HG02870 (cell line): ENCODE results near the gene TMEM18.
"Not testable (repeated sequence)": the region's sequence is repeated elsewhere in the genome, so short reads cannot be mapped to it uniquely, and the experiment has no call there.

ENCODE experiments used
- ATAC-seq: cut with Tn5 transposase; IDR thresholded peaks from one replicate; pipeline ENCODE4 v1.9.1; 2021; ENCODE audit warnings: mild to moderate bottlenecking, moderate library complexity; ENCODE audit not compliant: unreplicated experiment

The TMEM18 gene

DNA sequence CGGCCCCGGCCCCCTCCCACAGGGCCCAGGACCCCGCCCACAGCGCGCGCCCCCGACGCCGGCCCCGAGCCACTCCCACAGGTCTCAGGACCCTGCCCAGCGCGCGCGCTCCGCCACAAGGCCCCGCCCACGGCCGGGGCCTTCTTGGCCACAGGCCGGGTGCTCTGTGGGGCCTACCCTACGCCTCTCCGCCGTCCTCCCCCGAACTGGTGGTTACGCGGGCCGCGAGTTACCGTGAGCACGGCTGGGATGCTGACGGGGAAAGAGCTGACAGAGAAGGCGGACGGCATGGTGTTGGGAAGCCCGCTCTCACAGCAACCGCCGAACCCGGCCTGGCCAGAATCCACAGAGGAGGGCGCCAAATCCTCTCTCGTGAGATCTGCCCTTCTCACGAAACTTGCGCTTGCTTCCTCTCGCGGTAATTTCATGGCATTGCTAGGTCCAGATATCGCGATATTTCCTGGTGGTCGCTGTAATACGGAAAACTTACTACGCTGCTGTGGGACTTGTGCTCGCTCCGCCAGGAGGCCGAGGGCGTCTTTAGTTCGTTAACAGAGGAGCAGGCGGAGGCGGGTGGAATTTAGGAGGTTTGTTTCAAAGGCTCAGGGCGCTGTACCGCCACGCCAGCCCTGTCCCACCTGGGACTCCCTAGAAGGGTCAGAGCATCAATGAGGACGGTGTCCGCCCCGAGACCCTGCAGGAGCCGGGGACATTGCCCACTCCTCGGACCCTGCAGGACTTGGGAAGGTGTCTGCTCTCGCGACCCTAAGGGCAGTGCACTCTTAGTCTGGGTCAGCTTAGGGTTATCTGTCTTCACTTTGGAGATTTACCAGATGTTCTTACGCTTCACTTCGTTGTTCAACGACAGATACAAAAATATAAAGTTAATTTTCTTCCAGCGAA is at the start of gene TMEM18:
Gene TMEM18 (minus strand): TSS at position 351 of the 903 bp plus-strand sequence. CDS start 61 bp downstream, at position 290.
- peak; percentile 55 for ATAC-seq

DNA sequence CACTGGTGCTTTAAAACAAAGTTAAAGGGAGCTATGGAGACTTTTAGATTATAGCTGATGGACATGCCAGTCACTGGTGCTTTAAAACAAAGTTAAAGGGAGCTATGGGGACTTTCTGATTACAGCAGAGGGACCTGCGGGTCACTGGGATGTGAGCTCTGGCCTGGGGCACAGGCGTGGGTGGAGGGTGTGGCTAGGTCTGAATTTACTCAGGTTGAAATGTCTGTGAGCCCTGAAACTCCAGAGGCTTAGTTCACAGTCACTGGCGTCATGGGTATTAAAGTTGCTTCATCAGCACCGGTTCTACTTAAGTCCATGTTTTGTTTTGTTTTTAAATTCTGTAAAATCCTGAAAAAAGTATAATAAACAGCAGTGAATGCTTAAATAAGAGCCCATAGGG is 49.0 kb upstream of the TMEM18 start:
- peak; percentile 82 for ATAC-seq

DNA sequence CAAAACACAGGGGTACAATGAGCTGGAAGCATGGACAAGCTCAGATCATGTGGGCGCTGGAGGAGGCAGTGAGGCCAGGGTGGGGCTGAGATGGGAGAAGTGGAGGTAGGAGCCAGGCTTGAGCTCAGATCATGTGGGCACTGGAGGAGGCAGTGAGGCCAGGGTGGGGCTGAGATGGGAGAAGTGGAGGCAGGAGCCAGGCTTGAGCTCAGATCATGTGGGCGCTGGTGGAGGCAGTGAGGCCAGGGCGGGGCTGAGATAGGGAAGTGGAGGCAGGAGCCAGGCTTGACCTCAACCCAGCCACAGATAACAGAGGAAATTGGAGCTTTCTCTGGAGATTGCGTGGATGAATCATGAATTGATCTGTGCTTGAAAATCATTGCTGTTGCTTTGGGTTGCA is 48.3 kb upstream of the TMEM18 start:
- no peak for ATAC-seq

DNA sequence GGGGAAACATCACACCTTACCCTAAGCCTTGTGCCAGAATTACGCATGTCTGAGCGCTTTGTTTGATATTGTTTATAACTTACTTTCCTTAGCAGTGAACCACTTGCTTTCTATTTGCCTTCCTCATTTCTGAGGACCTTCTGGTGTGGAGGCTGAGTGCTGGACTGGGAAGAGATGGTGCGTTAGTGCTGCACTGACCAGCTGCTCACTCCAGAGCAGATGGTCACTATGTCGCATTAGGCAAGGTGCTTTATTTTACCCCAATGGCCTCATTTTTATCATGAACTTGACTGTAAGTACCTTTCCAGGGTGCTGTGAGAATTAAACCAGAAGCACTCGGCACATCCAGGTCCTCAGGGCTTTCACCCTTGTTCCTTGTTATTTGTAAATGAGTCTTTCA is 46.6 kb upstream of the TMEM18 start:
- ATAC-seq: no peak

DNA sequence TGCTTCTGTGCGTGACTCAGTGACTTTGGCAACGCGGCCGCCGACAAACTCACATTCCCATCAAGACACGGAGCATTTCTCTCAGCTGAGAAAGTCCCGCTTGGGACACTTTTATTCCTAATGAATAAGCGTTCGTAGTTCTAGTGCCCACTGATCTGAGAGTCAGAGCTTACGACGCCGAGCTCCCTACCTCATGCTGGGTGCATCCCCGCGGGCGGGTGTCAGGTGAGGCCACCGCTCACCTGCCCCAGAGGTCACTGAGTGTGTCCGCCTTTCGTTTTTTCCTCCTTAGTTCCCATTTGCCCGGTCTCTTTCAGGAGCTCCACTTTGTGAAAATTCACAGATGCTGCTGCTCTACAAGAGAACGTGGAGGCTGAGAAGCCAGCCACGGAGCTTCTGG is 43.6 kb upstream of the TMEM18 start:
- no peak for ATAC-seq

DNA sequence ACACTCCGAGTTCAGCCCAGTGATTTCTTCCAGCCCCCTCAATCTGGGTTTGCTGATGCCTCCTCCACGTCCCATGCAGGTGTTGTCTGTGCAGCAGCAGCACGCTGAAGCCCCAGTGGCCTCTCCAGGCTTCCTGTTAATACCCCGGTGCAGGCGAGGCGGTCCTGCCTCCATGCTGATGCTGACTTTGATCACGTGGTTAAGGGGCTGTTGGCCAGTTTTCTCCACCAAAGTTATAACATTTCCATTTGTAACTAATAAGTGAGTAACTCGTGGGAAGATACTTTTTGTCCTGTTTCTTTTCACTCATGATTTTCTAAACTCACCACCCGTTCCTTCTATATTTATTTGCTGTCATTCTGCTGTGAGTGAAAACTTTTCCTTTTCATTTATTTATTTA is 42.5 kb upstream of the TMEM18 start:
- no peak for ATAC-seq

DNA sequence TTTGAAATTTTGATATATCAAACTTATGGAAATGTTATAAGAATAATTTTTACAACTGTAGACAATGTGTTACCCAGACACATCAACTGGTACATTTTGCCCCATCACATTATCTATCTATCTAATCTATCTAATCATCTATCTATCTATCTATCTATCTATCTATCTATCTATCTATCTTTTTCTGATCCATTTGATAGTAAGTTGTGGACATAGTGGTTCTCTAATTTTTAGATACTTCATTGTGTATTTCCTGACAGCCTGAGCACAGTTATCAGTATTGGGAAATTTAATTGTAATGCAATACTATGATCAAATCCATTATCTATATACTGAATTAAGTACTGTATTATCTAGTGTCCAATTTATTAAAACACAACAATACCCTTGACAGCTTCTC is 42.0 kb upstream of the TMEM18 start:
- ATAC-seq: no peak

DNA sequence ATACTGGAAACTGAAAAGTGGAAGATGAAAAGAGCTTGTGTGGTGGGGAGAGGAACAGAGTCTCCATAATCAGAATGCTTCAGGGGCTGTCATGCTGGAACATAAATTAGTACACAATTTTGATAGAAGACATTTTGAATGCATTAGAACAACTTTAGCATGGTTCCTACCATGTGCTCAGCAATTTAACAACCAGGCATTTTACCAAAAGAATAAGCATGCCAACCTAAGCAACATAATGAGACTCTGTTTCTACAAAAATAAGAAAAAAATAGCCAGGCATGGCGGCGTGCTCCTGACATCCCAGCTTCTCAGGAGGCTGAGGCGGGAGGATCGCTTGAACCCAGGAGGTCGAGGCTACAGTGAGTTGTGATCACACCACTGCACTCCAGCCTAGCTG is 40.5 kb upstream of the TMEM18 start:
- no peak for ATAC-seq

DNA sequence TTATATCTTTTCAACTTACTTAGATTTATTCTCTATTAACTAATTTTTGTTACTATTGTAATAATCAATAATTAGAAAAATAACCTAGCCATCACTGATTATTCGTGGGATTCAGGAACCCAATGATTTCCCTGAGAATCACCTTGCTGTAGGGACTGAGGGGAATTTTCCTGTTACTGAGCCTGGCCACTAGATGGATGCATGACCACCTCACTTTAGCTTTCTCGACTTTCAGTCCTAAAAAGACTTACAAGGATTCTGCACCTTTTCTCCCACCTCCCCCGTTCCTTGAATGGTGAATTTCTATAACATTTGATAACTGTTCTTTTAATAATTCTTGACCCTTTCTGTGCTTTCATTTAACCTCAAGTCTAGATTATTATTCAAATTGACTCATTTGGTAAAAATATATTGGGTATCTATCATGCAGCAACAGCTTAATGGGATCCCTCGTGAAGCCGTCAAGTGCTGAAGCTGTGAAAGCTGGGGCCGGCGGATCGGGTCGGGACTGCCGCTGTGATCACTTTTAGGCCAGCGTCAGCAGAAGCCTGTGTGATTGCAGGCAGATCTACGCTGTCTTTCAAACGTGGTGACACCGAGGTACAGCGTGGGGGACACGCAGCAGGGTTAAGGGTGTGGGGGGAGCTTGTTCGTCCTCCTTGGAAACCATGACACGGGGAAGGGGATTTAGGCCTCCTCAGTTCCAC is 38.8 kb upstream of the TMEM18 start:
- no peak for ATAC-seq

DNA sequence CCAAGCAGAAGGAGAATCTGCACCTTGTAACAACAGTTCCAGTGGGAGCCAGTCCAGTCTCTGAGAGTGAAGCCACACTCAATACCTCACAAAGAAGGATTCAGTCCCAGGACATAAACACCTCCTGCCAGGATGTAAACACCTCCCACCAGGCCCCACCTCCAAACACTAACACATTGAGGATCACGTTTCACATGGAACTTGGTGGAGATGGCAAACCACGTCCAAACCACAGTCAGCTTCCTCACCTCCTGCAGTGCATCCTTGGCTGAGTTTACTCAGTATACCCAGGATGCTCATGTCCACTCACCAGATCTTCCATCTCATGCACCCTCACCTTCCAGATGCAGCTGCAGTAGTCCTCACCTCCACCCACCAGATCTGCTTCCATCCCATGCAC is 37.8 kb upstream of the TMEM18 start:
- ATAC-seq: no peak

DNA sequence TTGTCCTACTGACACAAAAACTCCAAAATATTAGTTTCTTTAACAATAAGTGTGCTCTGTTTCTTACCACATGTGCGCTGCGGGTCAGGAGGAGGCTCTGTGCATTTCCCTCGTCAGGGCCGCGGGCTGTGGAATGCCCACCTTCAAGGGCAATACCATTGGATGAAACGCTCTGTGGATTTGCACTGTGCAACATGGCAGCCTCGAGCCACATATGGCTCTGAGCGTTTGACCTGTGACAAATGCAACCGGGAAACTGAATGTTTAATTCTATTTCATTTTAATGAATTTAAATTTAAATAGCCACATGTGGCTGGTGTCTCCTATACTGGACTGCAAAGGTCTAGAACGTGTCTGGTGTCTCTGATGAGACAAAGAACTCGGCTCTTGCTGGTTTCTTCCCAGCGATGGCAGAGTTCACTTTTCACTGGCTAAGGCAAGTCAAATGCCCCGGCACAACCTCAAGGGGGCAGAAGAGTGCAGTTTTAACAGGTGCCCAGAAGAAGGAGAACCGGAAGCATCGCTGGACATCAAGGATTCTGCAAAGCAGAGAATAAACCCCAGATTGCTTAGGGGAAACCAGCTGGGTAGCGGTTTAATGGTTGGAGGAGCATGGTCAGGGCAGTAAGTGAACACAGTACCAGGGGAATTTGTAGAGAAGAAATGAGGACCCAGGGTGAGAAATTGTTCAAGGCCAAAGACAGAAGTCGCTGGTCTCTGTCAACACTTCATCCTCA is 37.0 kb upstream of the TMEM18 start:
- peak; percentile 89 for ATAC-seq

DNA sequence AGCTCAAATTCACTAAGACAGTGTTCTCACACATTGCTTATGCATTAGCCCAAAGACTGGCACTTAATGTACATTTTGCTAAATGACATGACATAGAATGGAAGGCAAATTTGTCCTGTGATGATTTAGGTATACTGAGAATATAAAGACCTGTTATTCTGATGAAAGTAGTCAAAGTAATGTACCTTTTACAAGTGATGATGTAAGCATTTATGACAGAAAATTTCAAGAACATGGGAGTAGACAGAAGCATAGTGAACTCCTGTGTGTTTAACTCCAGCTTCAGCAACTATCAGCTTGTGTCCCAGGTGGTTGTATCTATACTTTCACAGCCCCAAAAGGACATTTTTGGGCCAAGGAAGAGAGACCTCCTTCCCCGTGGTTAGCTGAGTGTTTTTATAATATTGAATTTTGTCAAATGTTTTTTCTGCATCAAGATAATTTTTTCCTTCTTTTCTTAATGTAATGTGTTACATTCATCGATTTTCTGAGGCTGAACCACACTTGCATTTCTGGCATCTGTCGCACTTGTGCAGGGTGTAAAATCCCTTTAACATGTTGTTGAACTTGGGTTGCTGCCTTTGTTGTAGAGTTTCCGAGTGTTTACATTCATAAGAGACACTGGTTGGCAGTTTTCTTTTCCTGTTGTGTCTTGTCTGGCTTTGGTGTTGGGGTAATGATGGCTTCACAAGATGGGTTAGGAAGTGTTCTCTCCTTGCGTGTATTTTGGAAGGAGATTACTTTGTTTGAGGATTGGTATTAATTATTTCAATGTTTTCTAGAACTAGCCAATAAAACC is 33.9 kb upstream of the TMEM18 start:
- no peak for ATAC-seq

DNA sequence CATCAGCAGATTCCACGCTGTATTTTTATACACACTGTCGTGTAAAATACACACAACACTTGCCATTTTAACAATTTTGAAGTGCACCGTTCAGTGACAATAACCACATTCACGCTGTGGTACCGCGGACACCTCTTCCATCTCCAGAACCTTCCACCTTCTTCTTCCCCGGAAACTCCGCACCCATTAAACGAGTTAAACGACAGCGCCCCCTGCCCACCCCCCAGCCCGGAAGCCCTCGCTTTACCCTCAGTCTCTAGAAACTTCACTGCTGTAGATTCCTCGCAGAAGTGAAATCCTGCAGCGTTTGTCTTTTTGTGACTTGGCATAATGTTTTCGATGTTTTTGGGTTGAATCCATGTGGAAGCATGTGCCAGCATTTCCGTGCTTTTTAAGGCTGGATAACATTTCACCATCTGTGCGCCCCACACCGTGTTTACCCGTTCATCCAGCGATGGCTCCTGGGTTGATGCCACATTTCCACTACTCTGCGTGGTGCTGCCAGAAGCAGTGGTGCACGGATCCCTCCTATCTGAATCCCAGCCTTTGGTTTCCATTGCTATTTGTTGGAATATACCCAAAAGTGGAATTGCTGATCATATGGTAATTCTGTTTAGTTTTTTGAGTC is 32.0 kb upstream of the TMEM18 start:
- ATAC-seq: no peak

DNA sequence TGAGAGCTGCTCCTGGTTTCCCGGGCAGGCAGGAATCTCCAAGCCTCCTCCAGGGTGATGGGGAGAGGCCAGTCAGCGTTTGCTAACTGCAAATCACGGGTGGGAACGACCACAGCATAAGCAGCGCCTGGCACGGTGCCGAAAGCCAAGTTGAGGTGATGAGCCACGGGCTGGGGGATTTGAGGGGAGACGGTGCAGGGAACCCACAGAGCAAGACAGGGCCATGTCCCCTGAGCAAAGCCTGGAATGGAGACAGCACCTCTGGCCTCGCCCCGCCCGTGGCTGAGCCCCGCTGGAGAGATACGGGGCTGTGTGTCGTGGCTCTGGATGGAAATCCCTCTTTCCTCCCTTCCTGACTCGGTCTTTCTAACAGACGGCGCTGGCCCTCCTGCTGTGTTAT is 31.5 kb upstream of the TMEM18 start:
- ATAC-seq: no peak

DNA sequence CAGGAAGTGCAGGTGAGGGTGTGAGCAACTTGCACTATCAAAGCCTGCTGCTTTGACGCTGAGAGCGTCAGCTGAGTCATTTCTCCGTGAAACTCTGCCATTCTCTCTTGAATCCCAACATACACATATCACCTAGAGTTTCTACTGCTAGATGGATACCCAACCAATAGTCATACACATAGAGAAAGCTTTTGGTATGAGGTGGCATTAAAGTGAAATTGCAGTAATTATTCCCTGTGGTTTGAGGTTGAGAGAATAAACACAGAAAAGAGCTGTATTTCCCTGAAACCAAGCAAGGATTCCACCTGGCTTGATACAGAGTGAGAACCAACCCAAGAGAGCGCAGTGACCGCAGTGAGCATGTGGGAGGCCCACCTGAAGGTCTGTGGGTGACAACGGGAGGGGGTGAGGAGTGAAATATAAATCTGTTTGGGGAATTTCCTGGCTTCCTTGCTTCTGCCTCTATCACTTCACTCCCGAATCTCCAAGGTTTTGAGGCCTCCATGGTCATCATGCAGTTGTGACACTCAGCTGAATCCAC is 28.8 kb upstream of the TMEM18 start:
- peak; percentile 95 for ATAC-seq

DNA sequence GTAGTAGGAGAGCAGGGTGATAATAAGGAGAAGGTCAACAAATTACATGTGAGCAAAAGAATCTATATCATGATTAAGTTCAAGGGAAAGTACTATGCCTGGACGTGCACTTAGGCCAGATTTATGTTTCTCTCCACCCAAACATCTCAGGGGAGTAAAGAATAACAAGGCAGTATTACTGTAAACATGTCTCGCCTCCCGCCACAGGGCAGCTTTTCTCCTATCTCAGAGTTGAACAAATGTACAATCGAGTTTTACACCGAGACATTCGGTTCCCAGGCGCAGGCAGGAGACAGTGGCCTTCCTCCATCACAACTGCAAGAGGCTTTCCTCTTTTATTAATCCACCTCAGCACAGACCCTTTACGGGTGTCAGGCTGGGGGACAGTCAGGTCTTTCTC is 25.6 kb upstream of the TMEM18 start:
- not testable (repeated sequence) for ATAC-seq

DNA sequence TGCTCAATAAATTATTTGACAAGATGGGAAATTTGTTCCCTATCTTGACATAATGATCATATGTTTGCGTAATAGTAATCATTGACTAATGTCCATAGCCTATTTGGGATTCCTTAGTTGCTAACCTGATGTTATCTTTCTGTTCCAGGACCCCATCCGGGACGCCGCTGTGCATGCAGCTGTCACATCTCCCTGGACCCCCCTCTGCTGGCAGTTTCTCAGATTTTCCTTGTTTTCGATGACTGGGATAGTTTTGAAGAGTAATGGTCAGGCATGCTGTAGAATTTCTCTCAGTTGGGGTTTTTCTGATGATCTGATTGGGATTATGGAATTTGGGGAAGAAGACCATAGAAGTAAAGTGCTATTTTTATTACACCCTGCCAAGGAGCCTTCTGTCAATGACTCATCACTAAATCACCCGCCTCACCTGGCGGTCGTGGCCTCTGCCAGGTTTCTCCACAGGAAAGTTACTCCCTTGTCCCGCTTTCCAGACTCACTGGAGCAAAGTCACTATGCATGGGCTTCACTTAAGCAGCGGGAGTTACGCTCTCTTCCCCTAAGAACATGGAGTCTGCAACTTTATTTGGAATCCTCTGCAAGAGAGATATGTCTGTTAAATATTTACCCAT is 19.9 kb upstream of the TMEM18 start:
- ATAC-seq: no peak

DNA sequence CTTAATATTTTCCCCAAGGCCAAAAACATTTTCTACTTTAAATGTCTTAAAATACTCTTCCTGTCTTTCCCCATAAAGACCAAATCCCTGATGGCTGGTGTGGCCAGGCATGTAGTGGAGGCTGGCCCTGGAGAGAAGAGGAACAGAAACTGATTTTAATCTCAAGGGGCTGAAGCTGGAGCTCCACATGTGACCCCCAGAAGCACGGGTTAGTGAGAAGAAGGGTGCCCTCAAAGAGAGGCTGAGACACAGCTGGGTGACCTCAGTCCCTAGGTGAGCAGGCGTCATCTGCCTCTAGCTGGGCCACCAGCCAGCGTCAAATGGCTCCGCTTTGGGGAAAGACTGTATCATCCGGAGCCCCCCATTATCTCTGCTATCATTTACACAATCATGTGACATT is 19.3 kb upstream of the TMEM18 start:
- peak; percentile 89 for ATAC-seq

DNA sequence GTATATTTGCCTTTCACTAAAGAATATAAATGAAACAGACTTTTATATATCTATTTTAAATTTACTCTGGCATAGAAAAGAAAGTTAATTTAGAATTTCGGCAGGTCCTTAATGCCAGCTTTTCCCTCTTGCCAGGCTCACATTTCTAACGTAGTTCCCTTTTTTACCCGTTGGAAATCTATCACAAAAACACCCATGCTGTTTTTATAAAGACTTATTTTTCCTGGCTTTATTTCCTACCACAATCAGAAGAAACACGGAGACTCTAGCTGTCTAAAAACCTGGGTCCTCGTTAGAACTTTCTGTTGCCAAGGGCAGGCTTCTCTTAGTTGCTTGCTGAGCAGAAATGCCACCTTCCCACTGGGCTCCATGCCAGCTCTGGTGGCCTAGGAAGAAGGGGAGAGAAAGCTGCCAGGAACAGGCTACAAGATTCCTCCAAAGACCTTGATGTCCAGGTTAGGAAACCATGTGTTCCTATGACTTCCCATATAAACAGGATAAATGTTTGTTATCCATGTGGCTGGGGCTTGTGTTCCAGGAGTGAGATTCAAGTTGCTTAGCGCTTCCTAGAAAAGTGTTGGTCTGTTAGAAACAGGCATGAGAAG is 17.8 kb upstream of the TMEM18 start:
- ATAC-seq: no peak
